HL-60 (cell line): ENCODE data around the gene TCP1.
A peak's percentile ranks its signal among the peaks of the same experiment; 100 is the strongest.

Source experiments
- DNase-seq, 2 experiments: peaks; one replicate each; pipeline ENCODE4 v3.0.0-alpha.2; 2010 to 2020; ENCODE audit warnings: low read depth in 1 of 2, low spot score in 1 of 2
- H3K27ac ChIP-seq: fragments of 250-450 bp; sonication (Bioruptor Pico); replicated peaks from 2 replicates; pipeline ENCODE4 v1.5.1; 2020; ENCODE audit warnings: mild to moderate bottlenecking, moderate library complexity
- H3K27me3 ChIP-seq: fragments of 250-450 bp; sonication (Bioruptor Pico); 2 replicates; pipeline ENCODE4 v1.5.1; 2021; ENCODE audit warnings: mild to moderate bottlenecking, moderate library complexity; ENCODE audit not compliant: insufficient read depth, poor library complexity, severe bottlenecking
- H3K4me3 ChIP-seq: replicated peaks from 2 replicates; pipeline ENCODE4 v1.5.1; 2011; ENCODE audit warnings: mild to moderate bottlenecking, control low read depth, low read length; ENCODE audit not compliant: insufficient read depth
- CTCF ChIP-seq: IDR thresholded peaks from one replicate; pipeline ENCODE4 v1.5.1; 2011; ENCODE audit warnings: low read length, control low read depth, inconsistent platforms; ENCODE audit not compliant: insufficient read depth
- GABPA ChIP-seq: IDR thresholded peaks from 2 replicates; pipeline ENCODE4 v1.6.1; 2012; ENCODE audit warnings: low read depth
- POLR2AphosphoS5 ChIP-seq: IDR thresholded peaks from 2 replicates; pipeline ENCODE4 v1.6.1; 2012; ENCODE audit warnings: low read depth
- SPI1 ChIP-seq: IDR thresholded peaks from 2 replicates; pipeline ENCODE4 v1.6.1; 2012; ENCODE audit warnings: low read depth, mild to moderate bottlenecking, borderline replicate concordance
- long read RNA-seq: library from polyadenylated mRNA; unstranded; transcript quantifications from one replicate; pipeline ENCODE4 v2.0.0, GENCODE V29; 2020
- TF ChIP-seq, protein P1 (sequence below): IDR thresholded peaks from 2 replicates; pipeline ENCODE4 v1.6.1; 2012; ENCODE audit warnings: low read depth; ENCODE audit not compliant: insufficient replicate concordance

Gene TCP1
- long read RNA-seq, transcript TCP1-202 (11 exons, 1,878 nt), result minor isoform, 51 of 2,025 reads
- long read RNA-seq, transcript TCP1-201 (12 exons, 2,499 nt), result major isoform, 1,847 of 2,025 reads
- long read RNA-seq, partial matches to known transcripts, result 51 of 2,025 reads
- long read RNA-seq, other reads (novel, unspliced or antisense), result 73 of 2,025 reads

DNA sequence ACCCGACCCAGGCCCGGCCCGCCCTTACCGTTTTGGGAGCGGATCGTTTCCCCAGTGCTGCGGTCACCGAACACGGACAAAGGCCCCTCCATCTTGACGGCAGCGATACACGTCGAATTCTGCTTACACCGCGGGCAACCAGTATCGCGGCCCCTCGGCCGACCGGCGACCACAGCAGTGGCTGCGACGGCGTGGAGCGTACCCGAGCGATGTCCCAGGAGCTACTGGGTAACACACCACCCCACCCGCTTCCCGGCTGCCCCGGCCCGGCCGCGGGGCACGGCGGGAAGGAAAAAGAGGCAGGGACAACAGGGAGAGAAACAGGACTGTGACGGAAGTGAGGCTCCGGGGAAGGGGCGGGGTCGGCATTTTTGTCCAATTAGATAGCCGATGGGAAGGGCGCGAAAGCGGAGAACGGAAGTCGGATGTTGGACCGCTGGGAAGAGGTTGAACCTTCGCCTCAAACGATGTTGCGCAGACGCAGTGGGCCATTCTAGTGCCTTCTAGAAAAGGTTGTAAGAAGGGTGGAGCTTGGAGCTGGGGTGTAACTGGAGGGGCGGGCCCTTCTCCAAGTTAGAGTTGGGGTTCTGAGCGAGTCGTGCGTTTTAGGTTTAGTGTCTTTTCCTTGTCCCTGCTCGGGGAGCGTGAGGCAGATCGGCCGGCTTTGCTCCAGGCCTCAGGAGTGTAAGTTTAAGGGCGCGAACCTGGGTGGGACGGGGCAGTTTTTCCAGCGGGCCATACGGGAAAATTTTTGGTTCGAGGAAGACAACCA, at the start of gene TCP1:
TCP1 (minus strand) TSS at position 226 of the 772 bp plus-strand sequence; CDS start at position 92, 134 bp downstream.
- peak within 1 kb of the TSS; percentile 91 for H3K4me3 ChIP-seq
- peak; percentile 98 to 100 for DNase-seq
- H3K27me3 ChIP-seq, result no peaks in the 10 kb centered on the region
- TF ChIP-seq POLR2AphosphoS5, result peak; percentile 75
- peak; percentile 84 for TF ChIP-seq GABPA
- TF ChIP-seq, protein P1, sequence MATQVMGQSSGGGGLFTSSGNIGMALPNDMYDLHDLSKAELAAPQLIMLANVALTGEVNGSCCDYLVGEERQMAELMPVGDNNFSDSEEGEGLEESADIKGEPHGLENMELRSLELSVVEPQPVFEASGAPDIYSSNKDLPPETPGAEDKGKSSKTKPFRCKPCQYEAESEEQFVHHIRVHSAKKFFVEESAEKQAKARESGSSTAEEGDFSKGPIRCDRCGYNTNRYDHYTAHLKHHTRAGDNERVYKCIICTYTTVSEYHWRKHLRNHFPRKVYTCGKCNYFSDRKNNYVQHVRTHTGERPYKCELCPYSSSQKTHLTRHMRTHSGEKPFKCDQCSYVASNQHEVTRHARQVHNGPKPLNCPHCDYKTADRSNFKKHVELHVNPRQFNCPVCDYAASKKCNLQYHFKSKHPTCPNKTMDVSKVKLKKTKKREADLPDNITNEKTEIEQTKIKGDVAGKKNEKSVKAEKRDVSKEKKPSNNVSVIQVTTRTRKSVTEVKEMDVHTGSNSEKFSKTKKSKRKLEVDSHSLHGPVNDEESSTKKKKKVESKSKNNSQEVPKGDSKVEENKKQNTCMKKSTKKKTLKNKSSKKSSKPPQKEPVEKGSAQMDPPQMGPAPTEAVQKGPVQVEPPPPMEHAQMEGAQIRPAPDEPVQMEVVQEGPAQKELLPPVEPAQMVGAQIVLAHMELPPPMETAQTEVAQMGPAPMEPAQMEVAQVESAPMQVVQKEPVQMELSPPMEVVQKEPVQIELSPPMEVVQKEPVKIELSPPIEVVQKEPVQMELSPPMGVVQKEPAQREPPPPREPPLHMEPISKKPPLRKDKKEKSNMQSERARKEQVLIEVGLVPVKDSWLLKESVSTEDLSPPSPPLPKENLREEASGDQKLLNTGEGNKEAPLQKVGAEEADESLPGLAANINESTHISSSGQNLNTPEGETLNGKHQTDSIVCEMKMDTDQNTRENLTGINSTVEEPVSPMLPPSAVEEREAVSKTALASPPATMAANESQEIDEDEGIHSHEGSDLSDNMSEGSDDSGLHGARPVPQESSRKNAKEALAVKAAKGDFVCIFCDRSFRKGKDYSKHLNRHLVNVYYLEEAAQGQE, result no peak
- peak; percentile 78; the same call in 1 of the 2 replicates for TF ChIP-seq SPI1
- H3K27ac ChIP-seq, result peak within 1 kb of the TSS; percentile 87

- DNase-seq, result no peak
- Histone ChIP-seq H3K27ac (no peak overlapping the region), H3K4me3 (no peak overlapping the region), H3K27me3 (no peaks in the 10 kb centered on the region)
- TF ChIP-seq, protein P1, result no peak
- TF ChIP-seq GABPA (no peak), CTCF (no peak), SPI1 (no peak), POLR2AphosphoS5 (no peak)
These were observed 48.8 kb upstream of the TCP1 start for GRCh38 chr6:159838020-159838744.

DNA sequence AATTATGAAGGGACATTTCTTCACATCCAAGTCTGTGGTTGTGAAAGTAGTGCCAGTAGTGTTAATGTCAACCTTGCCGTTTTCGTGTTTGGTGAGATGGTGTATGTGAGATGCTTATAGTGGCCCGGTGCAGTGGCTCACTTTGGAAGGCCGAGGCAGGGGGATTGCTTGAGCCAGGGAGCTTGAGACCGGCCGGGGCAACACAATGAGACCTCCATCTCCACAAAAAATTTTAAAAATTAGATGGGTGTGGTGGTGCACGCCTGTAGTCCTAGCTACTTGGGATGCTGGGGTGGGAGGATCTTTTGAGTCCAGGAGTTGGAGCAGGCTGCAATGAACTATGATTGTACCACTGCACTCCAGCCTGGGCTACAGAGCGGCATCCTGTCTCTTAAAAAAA, 48.1 kb upstream of the TCP1 start:
- TF ChIP-seq SPI1 (no peak), CTCF (no peak), GABPA (no peak), POLR2AphosphoS5 (no peak)
- TF ChIP-seq, protein P1, result no peak
- Histone ChIP-seq H3K27ac (no peak overlapping the region), H3K4me3 (no peak overlapping the region), H3K27me3 (no peaks in the 10 kb centered on the region)
- no peak for DNase-seq
